ENCODE results near the gene GTPBP2. TPM values are rescaled to one million over a fixed set of nuclear protein-coding genes. Genes with fewer than 3 reads are reported as not detected.
A peak's percentile ranks its signal among the peaks of the same experiment; 100 is the strongest.

The GTPBP2 gene
- total and polyA plus RNA-seq, 2 of the 13 experiments (the other 11 are each of a cell fraction or from before 2014, with no cell fraction given) = 26.9 to 88.2 TPM

GRCh38 chr6:43667245-43668150 is 38.4 kb upstream of the GTPBP2 start (continued):
- no peak for TF ChIP-seq E2F1 (CRISPR knock-in tag; IDR thresholded peaks at IDR 0.05)
- TF ChIP-seq CBFB (CRISPR knock-in tag; IDR thresholded peaks at IDR 0.05) = 0 out of 2 replicates have a peak, but pooled peaks have one; percentile 45
- no peak for TF ChIP-seq JUNB (CRISPR knock-in tag; IDR thresholded peaks at IDR 0.05; ENCODE audit: borderline replicate concordance)
- TF ChIP-seq ZSCAN9 (CRISPR knock-in tag; IDR thresholded peaks at IDR 0.05; ENCODE audit: borderline replicate concordance) = 0 out of 2 replicates have a peak, but pooled peaks have one; percentile 29
- peak; percentile 59 for TF ChIP-seq AGO2 (optimal IDR thresholded peaks at IDR 0.05; ENCODE audit: low read depth, low read length)
- TF ChIP-seq IKZF5 (CRISPR knock-in tag; IDR thresholded peaks at IDR 0.05) = peak; percentile 58; the same call in 1 of the 2 replicates
- TF ChIP-seq ZHX1 (CRISPR knock-in tag; IDR thresholded peaks at IDR 0.05; ENCODE audit: low read depth) = peak; percentile 47
- TF ChIP-seq RAD21 (CRISPR knock-in tag; IDR thresholded peaks at IDR 0.05) = peak; percentile 97
- TF ChIP-seq ZNF710 (CRISPR knock-in tag; IDR thresholded peaks at IDR 0.05; ENCODE audit: borderline replicate concordance) = 0 out of 2 replicates have a peak, but pooled peaks have one; percentile 30
- peak; percentile 60; the same call in 1 of the 2 replicates for TF ChIP-seq ZKSCAN8 (CRISPR knock-in tag; IDR thresholded peaks at IDR 0.05; ENCODE audit: borderline replicate concordance)
- no peak for TF ChIP-seq CBX2 (IDR thresholded peaks at IDR 0.05; ENCODE audit: low read depth, low read length)
- 0 out of 2 replicates have a peak, but pooled peaks have one; percentile 30 for TF ChIP-seq CBX2 (CRISPR knock-in tag; IDR thresholded peaks at IDR 0.05; ENCODE audit: low read depth)
- peak; percentile 64 for TF ChIP-seq SOX5 (CRISPR knock-in tag; IDR thresholded peaks at IDR 0.05; ENCODE audit: borderline replicate concordance)
- TF ChIP-seq ZFP37 (CRISPR knock-in tag; IDR thresholded peaks at IDR 0.05; ENCODE audit: borderline replicate concordance) = peak; percentile 43; the same call in 1 of the 2 replicates
- 0 out of 2 replicates have a peak, but pooled peaks have one; percentile 68 for TF ChIP-seq ZNF569 (CRISPR knock-in tag; IDR thresholded peaks at IDR 0.05; ENCODE audit: borderline replicate concordance)
- 0 out of 2 replicates have a peak, but pooled peaks have one; percentile 26 for TF ChIP-seq SIN3A (IDR thresholded peaks at IDR 0.05; ENCODE audit: borderline replicate concordance, low read depth, low read length)
- no peak for TF ChIP-seq MTF1 (CRISPR knock-in tag; IDR thresholded peaks at IDR 0.05)
- TF ChIP-seq HNF4G (IDR thresholded peaks at IDR 0.05; ENCODE audit: borderline replicate concordance, low read depth, low read length) = peak; percentile 63; the same call in 1 of the 2 replicates
- peak; percentile 63; the same call in 1 of the 2 replicates for TF ChIP-seq HNF4G (CRISPR knock-in tag; IDR thresholded peaks at IDR 0.05; ENCODE audit: borderline replicate concordance, low read depth)
- TF ChIP-seq ZNF703 (CRISPR knock-in tag; IDR thresholded peaks at IDR 0.05; ENCODE audit: borderline replicate concordance) = 0 out of 2 replicates have a peak, but pooled peaks have one; percentile 58
- no peak for TF ChIP-seq ZNF7 (CRISPR knock-in tag; IDR thresholded peaks at IDR 0.05)
- TF ChIP-seq ZMYM3 (CRISPR knock-in tag; IDR thresholded peaks at IDR 0.05) = peak; percentile 41; the same call in 1 of the 2 replicates
